HG02759 (cell line): ENCODE measurements around the gene WHRN.

ENCODE experiments used
- ATAC-seq: cut with Tn5 transposase; IDR thresholded peaks from one replicate; pipeline ENCODE4 v1.9.1; 2021; ENCODE audit warnings: mild to moderate bottlenecking, moderate library complexity; ENCODE audit not compliant: unreplicated experiment

The WHRN gene

DNA sequence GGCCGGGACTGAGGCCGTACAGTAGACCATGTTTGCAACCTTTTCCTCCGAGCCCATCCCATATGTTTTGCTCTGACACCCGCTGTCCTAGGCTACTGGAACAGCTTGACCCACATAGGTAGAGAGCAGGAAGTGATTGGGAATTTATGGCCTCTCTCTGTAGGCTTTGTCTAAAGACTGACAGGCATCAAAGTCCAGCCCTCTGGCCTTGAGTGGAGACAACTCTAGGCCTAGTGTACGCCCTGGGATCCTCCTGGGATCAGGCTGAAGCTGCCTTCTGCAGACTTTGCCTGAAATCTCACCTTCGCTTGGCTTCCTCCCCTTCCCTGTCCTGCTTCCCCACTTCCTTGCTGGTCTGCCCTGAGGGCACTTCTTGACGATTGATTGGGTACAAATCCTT is 103.9 kb downstream of the WHRN start:
- no peak for ATAC-seq

DNA sequence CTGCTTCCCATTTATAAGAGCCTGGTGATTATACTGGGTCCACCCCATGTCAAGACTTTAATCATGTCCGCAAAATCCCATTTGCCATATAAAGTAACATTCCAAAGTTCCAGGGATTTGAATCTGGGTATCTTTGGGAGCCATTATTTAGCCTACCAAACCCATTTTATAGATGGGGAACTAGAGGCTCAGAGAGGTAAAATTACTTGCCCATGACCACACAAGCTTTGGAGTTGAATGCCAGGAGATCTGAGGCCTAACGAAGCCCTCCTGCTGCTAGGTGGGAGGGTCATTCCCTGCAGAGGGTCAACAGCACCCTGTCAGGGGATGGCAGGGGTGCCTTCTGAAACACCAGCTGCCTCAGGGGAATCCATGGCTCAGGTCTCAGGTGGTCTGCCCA is 104.5 kb downstream of the WHRN start:
- ATAC-seq: no peak

DNA sequence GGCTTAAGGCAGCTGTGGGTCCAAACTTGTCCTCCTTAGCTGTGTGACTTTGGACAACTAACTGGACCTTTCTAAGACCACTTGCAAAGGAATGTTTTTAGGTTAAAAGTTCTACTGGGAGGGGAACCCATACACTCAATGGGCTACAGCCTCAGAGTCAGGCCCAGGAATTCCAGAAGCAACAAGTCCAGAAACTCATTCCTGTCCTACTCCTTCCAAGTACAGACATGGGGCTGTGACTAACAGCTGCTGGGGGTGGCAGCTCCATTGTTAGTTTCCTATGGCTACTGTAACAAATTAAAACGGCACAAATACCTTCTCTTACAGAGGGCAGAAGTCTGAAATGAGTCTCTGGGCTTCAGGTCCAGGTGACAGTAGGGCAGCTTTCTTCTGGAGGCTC is 105.1 kb downstream of the WHRN start:
- no peak for ATAC-seq

DNA sequence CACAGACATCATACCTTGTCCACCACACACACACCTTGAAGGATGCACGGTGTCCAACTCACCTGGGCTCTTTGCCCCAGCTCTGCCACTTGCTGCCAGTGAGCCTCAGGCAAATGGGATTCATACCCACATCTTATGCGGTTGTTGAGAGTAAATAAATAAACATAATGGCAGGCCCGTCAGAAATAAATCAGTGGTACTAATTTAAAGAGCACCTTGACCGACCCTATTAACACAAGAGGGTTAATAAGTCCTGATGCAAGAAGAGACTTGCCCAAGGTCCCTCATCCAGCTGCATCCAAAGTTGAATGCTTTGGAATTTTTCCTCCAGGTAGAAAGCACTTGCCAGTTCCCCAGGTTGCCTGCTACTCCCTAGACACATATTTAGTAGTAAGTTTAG is 105.9 kb downstream of the WHRN start:
- no peak for ATAC-seq

DNA sequence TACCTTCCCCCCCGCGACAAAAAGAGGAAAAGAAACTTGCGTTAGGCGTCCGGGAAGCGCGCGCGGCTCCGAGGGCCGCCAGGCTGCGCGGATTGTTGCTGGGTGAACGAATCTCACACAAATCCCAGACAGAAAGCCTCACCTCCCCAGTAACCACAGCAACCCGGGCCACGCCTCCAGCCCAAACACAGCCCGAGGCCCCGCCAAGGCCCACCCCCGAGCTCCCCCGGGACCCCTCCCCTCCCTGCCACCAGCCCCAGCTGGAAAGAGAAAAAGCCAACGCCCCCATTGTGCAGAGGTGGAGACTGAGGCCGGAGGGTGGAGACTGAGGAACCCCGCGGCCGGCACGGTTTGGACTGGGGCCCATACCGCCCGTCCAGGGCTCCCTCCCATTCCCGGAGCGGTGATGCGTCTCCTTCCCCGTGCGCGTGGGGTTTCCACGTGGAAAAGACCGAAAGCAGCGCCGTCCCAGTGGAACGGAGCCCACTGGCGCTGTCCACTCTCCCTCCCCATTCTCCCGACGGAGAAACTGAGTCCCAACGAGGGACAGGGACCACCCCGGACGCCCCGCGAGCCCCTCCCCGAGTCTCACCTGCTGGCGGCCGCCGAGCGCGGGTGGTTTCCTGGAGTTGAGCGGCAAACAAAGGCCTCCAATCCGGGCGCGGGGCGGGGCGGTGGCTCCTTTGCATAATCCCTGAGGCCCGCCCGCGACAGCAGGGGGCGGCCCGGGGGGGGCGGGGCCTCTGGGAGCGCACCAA is 107.2 kb downstream of the WHRN start:
- ATAC-seq: peak; percentile 84

DNA sequence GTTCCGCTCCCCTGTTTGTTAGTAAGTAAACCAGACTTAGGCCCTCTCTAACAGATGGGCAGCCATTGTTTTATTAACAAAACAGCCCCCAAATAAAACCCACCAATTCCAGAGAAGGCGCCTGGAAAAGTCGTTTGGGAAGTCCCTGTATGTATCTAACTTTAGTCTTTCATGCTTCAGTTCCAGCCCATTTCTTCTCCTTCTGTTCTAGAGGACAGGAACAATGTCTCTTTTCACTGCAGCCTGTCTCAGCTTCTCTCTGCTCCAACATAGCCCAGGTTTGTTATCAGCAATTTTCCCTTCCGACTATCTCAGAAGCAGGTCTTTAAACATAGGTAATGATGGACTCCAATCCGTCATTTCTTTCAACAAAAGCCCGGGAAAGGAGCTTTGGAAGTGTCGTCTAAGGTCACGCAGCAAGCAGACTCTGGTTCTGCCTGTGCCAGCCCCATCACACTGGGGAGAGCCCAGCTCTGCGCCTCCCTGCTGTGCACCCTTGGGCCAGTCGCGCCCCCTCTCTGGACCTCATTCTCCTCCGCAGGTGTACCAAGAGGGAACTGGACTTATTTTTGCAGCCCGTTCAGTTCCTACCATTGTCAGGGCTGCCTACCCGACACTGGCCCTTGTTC is 107.9 kb downstream of the WHRN start:
- ATAC-seq: no peak

DNA sequence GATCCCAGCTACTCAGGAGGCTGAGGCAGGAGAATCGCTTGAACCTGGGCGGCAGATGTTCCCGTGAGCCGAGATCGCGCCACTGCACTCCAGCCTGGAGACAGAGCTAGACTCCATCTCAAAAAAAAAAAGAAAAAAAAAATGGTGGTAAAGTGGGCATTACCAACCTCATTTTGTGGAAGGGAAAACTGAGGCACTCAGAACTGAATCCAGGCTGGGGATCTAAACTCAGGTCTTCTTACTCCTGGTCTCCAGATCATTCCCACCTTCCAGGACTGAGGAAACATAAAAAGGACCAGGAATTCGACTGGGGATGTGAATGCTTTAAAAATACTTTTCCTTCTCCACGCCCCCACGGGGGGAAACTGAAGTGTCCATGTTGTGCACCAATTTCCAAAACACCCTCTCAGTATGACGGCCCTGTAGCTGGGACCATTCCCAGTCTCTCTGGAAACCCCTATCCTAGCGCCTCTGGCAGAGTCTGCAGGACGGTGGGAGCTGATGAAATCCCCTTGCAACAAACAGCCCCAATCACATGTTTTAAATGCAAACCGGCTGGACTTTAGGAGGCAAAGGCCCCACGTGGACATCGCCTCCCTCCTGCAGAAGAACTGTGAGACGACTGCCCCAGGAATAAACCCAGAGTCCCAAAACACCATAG is 108.6 kb downstream of the WHRN start:
- no peak for ATAC-seq

DNA sequence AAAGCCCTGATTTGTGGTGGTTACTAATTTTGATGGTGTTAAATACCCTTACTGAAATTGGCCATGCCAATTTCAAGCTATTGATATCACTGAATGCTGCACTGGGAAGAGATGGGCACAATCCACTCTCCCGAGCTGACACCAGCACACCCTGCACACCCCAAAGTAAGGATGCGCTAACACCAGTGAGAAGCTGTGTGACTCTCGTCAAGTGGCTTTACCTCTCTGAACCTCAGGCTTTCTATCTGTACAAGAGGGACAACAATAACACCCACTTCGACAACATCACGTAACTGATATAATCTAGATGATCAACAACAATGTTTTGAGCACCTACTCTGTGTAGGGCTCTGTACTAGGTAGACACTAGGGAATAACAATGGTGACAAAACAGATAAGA is 109.5 kb downstream of the WHRN start:
- no peak for ATAC-seq

DNA sequence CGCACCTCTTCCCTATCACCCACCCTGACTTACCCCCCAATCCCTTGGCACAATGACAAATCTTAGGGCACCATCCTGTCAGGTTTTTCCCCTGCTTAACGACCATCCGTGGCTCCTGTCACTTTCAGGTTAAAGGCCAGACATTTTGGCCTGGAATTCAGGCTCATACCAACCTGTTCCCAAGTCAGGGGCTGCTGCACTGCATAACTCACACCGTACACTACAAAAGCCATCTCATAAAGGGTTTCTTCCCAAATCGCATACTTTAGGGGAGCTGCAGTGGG is 110.0 kb downstream of the WHRN start:
- ATAC-seq: no peak

DNA sequence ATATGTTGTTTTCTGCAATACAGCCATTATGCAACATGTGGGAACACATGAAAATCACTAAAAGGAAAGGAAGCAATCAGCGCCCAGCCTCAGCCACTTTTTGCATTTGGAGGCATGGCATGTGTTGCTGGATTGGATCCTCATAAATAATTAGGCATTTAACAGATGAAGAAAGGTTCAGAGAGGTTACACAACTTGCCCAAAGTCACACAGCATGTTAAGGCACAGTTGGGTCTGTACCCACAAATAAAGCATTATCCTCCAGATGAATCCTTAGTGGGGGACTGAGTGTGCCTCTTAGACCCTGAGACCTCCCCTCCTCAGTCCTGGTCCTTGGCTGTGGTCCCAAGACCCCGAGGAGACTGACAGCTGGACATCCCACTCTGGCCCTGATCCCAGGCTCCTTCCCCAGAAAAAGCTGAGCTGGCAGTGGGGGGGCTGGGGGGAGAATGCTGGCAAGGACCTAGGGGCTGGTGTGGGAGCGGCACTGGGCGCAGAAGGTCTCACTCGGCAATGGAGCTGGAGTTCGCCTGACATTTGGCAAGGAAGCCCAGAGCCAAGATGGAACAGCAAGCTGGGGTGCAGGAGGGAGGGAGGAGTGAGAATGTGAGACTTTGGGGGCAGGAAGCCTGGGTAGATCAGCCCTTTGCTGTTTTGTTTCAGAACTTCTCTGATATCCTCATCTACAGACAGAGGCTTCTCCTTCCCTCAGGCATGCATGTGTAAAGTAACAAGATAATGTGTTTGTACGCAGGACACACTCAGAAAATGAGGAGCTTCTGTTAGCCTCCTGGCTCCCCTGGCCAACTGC is 110.5 kb downstream of the WHRN start:
- ATAC-seq: no peak

DNA sequence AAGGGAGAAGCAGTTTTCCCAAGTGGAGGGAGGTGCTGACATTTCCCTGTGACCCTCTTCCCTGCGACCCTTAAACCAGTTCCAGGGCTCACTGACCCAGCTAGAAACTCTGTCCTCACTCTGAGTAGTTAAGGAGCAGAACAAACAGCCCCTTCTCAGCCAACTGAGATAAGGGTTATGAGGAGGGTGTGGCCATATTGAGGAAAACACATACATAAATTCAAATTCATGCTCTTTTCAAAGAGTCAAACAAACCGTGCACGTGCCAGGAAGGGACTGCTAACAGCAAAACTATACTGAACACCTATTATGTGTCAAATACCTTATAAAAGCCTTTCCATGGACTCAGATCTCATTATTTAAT is 112.5 kb downstream of the WHRN start:
- ATAC-seq: no peak

DNA sequence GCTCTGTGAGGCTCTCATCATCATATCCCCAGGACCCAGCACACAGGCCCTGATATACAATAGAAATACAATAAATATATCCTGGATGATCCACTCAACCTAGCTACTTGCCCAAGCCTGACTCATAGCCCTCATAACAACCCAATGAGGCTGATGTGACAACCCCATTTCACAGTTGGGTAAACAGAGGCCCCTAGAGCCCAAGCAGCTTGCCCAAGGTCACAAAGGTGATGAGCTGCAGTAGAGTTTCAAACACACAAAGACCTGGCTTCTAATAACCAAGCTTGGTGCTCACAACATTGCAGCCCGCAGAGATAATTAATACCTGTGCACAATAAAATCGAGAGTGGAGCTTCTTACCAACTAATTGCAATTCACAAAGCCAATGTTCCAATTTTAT is 114.3 kb downstream of the WHRN start:
- ATAC-seq: no peak

DNA sequence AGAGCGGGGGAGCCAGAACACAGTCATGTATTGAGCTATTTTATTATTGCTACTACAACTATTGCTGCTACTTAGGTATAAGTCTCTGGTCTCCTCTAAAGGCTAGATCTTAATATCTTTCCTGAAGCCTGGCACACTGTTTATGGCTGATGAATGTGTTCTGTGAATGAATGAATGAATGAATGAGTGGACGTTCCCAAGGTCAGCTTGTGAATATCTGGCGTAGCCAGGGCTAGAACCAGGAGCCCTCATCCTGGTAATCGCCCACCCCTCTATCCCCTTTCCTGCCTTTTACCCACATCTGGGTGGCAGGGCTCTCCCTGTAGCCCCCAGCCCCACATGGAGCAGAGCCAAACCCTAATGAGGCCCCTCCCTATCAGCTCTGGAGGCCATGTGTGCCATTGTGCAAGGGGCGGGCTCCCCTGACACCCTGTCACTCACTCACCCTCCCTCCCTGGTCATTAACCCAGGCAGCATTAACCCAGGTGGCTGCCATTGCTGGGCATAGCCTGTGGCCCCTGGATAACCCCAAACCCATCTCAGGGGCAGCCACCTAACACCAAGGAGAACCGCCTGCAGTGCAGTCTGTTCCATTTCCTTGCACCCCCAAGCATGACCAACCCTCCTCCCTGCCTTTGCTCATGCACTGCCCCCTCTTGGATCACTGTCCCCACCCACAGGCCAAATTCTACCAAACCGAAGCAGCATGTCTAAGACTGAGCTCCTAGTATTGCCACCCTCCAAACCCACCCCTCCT is 115.5 kb downstream of the WHRN start:
- no peak for ATAC-seq

DNA sequence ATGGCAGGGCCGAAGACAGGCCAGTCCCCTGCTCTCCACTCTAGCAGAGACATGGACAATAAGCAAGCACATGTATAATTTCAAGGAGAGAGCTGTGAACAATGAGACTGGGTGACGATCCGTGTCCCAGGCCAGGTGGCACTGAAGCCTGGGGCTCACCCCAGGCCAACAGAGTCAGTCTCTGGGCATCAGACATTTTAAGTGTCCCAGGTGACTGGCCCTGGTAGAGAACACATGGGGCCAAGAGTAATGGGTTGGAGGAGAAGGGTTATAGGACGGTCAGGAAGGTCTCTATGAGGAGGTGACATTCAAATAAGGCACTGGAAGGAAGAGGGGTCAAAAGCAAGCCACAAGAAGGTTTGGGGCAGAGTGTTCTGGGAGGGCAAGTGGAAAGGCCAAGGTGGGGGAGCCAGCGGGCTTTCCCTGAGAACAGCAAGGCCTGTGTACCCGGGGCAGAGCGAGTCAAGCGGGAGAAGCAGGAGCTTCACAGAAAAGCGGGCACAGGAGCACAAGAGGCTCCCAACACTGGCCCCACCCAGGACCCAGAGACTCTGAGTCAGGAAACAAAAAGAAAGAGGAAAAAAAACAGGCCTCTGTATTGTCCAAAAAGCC is 116.4 kb downstream of the WHRN start:
- ATAC-seq: no peak

DNA sequence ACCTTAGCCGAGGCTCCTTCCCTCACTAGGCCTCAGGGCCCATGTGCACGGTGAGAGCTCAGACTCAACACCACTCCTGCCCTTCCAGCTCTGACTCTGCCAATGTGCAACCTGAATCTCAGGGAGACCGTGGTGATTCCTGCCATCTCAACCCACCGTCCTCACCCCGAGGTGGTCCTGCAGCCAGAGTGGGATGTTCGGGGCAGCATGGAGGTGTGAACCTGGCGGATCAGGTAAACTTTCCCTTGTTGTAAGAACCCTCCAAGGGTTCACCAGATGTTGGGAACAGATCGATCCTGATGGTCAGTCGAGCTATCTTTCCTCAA is 117.0 kb downstream of the WHRN start:
- no peak for ATAC-seq

DNA sequence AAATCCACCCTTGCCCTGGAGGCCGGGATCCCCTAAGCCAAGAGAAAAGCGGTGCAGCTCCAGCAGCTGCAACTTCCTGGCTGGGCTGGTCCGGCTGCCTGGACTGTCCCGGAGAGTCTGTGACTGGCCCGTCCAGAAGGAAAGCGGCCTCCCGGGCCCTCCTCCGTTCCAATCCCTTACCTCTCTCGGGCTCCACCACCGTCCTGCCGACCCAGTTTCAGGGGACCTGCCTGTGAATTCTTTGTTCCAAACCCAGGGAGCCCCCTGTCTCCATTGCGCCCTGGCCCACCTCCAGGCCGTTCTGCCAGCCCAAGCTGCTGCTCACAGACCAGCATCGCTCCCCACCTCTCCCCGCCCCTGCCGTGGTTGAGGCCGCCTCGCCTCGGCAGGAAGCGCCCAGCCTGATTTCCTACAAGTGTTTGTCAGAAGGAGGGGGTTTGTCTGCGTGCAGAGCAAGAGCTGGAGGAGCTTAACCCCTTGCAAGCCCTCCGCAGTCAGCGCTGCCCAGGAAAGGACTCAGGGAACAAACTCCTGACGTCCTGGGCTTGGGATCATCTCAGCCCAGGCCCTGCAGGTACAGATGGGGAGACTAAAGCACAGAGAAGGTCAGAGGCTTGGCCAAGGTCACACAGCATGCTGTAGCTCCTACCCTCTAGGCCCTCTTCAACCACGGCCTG is 117.5 kb downstream of the WHRN start, which contains the start of gene AKNA:
Gene AKNA (minus strand): TSS at position 303 of the 677 bp plus-strand sequence. CDS start 6,649 bp downstream, outside the sequence.
- peak; percentile 29 for ATAC-seq

DNA sequence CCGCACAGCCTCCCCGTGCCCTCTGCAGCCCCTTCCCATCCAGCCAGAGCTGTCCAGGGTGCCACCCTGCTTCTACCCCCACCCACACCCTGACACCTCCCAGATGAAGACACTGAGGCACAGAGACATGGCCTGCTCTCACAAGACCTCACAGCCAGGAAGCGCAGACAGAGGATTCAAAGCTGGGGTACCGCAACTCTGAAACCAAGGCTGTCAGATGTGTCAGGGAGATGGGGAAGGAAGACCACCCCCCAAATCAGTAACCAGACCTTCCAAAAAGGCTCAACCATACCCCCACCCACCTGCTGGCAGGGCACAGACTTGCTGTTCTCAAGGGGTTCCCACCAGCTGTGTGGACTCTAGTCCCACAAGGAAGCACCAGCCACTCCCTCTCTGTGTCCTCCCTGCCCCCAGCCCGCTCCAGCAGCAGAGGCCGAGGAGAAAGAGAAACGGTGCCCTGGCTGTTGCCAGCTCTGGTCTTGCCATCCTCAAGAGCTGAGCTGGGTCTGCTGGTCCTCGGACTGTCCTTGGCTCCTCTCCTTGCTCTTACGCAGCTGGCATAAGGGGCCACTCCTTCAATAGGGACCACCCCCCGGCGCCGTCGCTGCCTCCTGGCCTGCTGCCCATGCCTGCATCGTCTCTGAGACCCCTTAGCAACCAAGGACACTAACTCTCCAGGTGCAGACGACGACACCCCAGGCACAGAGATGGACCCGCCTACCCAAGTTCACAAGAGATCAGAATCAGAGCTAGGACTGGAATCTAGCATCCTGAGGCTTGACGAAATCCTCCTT is 118.2 kb downstream of the WHRN start:
- ATAC-seq: no peak

DNA sequence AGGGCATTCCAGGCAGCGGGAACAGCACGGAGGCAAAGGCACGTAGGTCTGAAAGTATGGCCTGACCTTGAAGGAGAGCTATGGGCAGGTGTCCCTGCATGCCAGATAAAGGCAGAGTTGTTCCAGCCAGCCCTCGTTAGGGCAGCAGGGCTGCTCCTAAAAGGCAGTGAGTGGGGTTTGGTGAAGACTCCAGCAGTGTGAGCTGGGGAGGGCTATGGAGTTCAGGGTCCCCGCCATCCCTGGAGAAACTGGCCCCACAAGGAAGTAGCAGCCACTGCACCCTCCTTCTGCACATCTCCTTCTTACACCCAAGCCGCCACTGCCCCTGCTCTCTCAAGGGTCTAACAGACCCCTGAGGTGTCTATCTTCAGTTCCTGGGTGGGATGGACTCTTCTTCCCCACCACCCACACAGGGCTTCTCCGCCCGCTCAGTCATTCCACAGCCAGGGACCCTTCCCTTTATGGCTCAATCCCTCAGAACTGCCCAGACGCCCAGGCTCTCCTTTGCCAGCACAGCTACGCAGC is 118.8 kb downstream of the WHRN start:
- no peak for ATAC-seq
